Measurements from ENCODE around the gene NUBP2.

DNA sequence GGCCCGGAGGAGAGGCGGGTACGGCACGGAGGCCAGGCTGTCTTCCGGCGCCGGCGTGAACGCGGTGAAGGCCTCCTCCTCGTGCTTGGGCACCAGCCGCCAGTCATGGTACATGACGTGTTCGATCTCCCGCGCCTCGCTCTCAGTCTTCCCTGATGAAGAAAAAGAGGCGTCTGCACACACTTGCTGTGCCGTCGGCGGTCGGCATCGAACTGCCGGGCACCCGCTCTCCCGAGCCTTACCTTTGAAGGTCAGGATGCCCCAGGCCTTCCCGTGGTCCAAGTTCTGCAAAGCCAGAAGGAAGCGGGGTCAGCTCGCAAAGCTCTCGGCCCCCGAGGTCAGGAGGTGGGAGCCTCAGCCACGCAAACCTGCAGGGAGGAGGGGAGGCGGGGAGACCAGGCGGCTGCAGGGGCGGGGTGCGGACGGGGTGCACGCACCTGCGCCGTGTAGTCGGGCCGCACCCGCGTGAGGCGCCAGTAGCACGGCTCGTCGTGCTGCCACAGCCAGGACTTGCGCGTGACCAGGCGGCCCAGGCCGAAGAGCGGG, 10.3 kb upstream of the NUBP2 start, which contains the start of gene EME2:
- TF ChIP-seq, protein P1, sequence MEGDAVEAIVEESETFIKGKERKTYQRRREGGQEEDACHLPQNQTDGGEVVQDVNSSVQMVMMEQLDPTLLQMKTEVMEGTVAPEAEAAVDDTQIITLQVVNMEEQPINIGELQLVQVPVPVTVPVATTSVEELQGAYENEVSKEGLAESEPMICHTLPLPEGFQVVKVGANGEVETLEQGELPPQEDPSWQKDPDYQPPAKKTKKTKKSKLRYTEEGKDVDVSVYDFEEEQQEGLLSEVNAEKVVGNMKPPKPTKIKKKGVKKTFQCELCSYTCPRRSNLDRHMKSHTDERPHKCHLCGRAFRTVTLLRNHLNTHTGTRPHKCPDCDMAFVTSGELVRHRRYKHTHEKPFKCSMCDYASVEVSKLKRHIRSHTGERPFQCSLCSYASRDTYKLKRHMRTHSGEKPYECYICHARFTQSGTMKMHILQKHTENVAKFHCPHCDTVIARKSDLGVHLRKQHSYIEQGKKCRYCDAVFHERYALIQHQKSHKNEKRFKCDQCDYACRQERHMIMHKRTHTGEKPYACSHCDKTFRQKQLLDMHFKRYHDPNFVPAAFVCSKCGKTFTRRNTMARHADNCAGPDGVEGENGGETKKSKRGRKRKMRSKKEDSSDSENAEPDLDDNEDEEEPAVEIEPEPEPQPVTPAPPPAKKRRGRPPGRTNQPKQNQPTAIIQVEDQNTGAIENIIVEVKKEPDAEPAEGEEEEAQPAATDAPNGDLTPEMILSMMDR (IDR thresholded peaks at IDR 0.05), result no peak
- TF ChIP-seq POLR2AphosphoS5 (IDR thresholded peaks at IDR 0.05), result no peak

All from breast epithelium (tissue), 3 donors.